ENCODE measurements around the gene DDX24.
A peak's percentile ranks its signal among the peaks of the same experiment; 100 is the strongest.

Gene DDX24

GRCh38 chr14:94029265-94029664, 51.7 kb downstream of the DDX24 start:
- DNase-seq (ENCODE audit: low read depth), result no peak

- DNase-seq (ENCODE audit: low read depth), result no peak
These were observed 52.6 kb downstream of the DDX24 start for GRCh38 chr14:94028450-94028826.

GRCh38 chr14:94027566-94028449, 53.2 kb downstream of the DDX24 start:
- DNase-seq (ENCODE audit: low read depth), result no peak

GRCh38 chr14:94026889-94027469, 54.0 kb downstream of the DDX24 start:
- DNase-seq (ENCODE audit: low read depth), result no peak

- peak; percentile 98 for DNase-seq (ENCODE audit: low read depth)
These were observed 54.7 kb downstream of the DDX24 start, which contains the start of gene OTUB2 for GRCh38 chr14:94026173-94026888. Gene OTUB2, plus strand, starts transcription at chr14:94026340. Its CDS starts 198 bp downstream, at chr14:94026538.

- peak; percentile 16 for DNase-seq (ENCODE audit: low read depth)
These were observed 55.3 kb downstream of the DDX24 start for GRCh38 chr14:94025720-94026119.

GRCh38 chr14:94024549-94024948, 56.5 kb downstream of the DDX24 start:
- no peak for DNase-seq (ENCODE audit: low read depth)

GRCh38 chr14:94022532-94023411, 58.2 kb downstream of the DDX24 start:
- no peak for DNase-seq (ENCODE audit: low read depth)

- DNase-seq (ENCODE audit: low read depth), result no peak
These were observed 59.4 kb downstream of the DDX24 start for GRCh38 chr14:94021416-94022157.

GRCh38 chr14:94021001-94021400, 60.0 kb downstream of the DDX24 start:
- peak; percentile 39 for DNase-seq (ENCODE audit: low read depth)

- DNase-seq (ENCODE audit: low read depth), result no peak
These were observed 60.7 kb downstream of the DDX24 start for GRCh38 chr14:94020267-94020666.

- DNase-seq (ENCODE audit: low read depth), result no peak
These were observed 61.7 kb downstream of the DDX24 start for GRCh38 chr14:94019329-94019728.

GRCh38 chr14:94018308-94018707, 62.7 kb downstream of the DDX24 start:
- no peak for DNase-seq (ENCODE audit: low read depth)

- DNase-seq (ENCODE audit: low read depth), result no peak
These were observed 64.5 kb downstream of the DDX24 start for GRCh38 chr14:94016446-94016976.

- no peak for DNase-seq (ENCODE audit: low read depth)
These were observed 65.8 kb downstream of the DDX24 start for GRCh38 chr14:94015223-94015622.

- no peak for DNase-seq (ENCODE audit: low read depth)
These were observed 66.6 kb downstream of the DDX24 start for GRCh38 chr14:94014382-94014781.

- no peak for DNase-seq (ENCODE audit: low read depth)
These were observed 69.2 kb downstream of the DDX24 start for GRCh38 chr14:94011795-94012194.

- no peak for DNase-seq (ENCODE audit: low read depth)
These were observed 70.4 kb downstream of the DDX24 start for GRCh38 chr14:94010625-94011024.

GRCh38 chr14:94009767-94010166, 71.2 kb downstream of the DDX24 start:
- peak; percentile 74 for DNase-seq (ENCODE audit: low read depth)

GRCh38 chr14:94008234-94008633, 72.8 kb downstream of the DDX24 start:
- DNase-seq (ENCODE audit: low read depth), result no peak
